Measurements from ENCODE around the gene TNS2.

The TNS2 gene

GRCh38 chr12:53058674-53059433 is 9.0 kb downstream of the TNS2 start:
- DNase-seq (ENCODE audit: low read depth): no peak

- no peak for DNase-seq (ENCODE audit: low read depth)
Observed at GRCh38 chr12:53059434-53060063, 9.7 kb downstream of the TNS2 start.

GRCh38 chr12:53060064-53060720 is 10.3 kb downstream of the TNS2 start:
- no peak for DNase-seq (ENCODE audit: low read depth)

GRCh38 chr12:53060721-53061276 is 10.9 kb downstream of the TNS2 start:
- no peak for DNase-seq (ENCODE audit: low read depth)

- DNase-seq (ENCODE audit: low read depth): no peak
Observed at GRCh38 chr12:53061404-53062010, 11.6 kb downstream of the TNS2 start.

GRCh38 chr12:53062011-53062961 is 12.4 kb downstream of the TNS2 start:
- DNase-seq (ENCODE audit: low read depth): no peak

- DNase-seq (ENCODE audit: low read depth): no peak
Observed at GRCh38 chr12:53062977-53063707, 13.3 kb downstream of the TNS2 start.

GRCh38 chr12:53063708-53064612 is 14.1 kb downstream of the TNS2 start:
- no peak for DNase-seq (ENCODE audit: low read depth)

GRCh38 chr12:53064613-53065436 is 15.0 kb downstream of the TNS2 start:
- no peak for DNase-seq (ENCODE audit: low read depth)

GRCh38 chr12:53065470-53065869 is 15.6 kb downstream of the TNS2 start:
- no peak for DNase-seq (ENCODE audit: low read depth)

- DNase-seq (ENCODE audit: low read depth): peak; percentile 65
Observed at GRCh38 chr12:53065975-53066931, 16.4 kb downstream of the TNS2 start.

GRCh38 chr12:53067074-53067992 is 17.5 kb downstream of the TNS2 start:
- no peak for DNase-seq (ENCODE audit: low read depth)

GRCh38 chr12:53067993-53068770 is 18.3 kb downstream of the TNS2 start:
- no peak for DNase-seq (ENCODE audit: low read depth)

- DNase-seq (ENCODE audit: low read depth): no peak
Observed at GRCh38 chr12:53068811-53069585, 19.1 kb downstream of the TNS2 start.
